GM15510 (cell line): ENCODE results near the gene PIGQ.

Experiments
- POLR2A ChIP-seq: IDR thresholded peaks from 3 replicates; pipeline ENCODE4 v1.6.1; 2011; ENCODE audit warnings: borderline replicate concordance; ENCODE audit not compliant: insufficient read length; ENCODE audit errors: extremely low read depth

Gene PIGQ

DNA sequence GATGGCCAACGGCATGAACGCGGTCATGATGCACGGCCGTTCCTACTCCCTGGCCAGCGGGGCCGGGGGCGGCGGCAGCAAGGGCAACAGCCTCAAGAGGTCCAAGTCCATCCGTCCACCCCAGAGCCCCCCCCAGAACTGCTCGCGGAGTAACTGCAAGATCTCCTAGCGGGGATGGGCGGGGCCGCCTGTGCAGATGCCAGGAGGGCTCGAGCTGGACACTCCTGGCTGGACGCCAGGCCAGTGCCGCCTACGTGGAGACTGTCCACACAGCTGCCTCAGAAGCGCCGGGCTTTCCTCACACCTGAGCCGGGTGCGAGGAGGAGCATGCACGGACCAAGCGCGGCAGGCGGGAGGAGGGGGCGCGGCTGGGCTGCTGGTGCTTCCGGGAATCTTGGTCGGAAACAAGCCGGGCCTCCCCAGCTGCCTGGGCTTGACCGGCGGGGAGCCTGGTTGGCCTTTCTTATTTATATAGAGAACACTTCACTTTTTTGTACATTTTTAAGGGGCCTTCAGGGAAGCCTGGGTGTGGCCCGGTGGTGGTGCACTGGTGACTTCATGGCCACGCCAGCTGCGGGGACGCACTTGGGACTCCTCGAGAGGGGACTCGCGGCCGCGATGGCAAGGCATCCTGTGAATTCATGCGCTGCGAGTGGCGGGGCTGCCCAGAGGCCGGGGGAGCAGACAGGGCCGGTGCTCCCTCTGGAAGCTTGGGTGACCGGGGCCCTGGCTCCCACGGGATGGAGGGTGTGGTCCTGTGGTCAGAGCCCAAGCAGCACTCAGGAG, 57.9 kb downstream of the PIGQ start:
- no peak for TF ChIP-seq POLR2A

DNA sequence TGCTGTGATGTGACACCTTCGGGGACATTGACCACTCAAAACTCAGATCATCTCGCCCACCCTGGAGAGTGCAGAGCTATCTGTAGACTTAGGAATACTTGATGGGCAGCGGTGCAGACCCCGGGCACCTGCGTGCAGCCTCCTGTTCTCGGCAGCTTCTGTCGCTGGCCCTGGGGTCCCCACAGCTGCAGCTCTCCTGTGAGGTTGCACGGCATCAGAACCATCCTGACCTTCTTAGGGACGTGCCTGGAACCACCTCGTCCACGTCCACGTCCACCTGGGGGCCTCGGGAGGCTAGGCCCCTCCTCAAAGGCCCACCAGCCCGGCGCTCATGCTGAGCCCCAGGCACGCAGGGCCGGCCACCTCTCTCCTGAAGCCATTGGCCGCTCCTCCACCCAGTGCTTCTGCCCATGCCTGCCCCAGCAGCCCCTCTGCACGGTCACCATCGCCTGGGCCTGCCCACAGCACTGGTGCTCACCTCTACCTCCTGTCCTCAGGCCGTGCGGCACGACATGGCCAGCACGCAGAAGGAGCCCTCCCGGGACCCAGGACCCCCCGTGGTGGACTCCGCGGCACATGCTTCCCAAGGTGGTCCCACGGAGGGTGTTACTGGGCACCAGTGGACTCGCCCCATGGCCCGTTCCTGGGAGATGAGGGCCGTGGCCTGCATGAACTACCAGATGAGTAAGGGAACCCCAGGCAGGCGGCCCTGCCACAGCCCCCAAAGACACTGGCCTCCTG, 58.7 kb downstream of the PIGQ start:
- no peak for TF ChIP-seq POLR2A

DNA sequence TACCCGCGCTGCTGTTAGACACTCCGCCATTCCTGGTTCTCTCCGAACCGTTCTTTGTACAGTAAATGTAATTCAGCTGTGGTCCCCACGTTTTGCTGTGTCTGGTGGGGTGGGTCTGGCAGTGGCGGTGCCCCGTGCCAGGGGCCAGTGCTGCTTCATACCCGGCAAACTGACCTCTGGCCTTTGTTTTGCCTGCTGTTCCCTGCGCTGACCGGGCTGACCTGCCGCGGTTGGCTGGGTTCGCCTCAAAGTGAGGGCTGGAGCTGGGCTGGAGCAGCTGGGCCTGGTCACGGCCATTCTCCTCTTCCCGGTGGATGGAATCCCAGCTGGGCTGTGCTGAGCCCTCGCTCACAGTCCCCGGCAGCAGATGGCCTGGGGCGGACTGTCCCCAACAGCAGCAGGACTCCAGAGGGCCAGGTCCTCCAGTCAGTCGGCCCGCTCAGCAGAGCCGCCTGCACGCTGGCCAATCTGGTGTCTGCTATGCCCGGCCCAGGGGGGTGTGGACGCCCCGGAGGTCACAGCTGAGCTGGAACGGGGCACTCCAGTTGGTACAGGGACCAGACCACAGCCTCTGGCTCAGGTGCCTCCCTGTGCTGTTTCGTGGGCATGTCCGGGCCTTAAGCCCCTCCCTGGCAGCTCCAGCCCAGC, 59.5 kb downstream of the PIGQ start:
- no peak for TF ChIP-seq POLR2A

DNA sequence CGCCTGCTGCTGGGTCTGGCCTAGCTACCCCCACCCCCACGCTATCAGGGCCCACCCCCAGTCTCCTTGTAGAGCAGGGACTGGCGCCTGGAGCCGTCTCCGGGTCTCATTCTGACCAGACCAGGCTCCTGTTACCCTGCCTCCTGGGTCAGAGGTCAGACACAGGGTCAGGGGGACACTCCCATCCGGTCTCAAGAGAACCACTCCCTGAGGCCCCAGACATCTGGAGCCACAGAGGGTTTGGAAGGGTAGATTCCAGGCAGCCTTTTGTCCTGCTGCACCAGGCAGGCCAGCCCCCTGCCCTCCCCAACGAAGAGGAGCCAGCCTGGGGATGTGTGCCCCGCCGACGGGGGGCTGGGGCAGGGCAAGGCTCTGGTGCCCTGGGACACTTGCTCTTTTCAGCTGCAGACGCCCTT, 60.1 kb downstream of the PIGQ start:
- TF ChIP-seq POLR2A: no peak

DNA sequence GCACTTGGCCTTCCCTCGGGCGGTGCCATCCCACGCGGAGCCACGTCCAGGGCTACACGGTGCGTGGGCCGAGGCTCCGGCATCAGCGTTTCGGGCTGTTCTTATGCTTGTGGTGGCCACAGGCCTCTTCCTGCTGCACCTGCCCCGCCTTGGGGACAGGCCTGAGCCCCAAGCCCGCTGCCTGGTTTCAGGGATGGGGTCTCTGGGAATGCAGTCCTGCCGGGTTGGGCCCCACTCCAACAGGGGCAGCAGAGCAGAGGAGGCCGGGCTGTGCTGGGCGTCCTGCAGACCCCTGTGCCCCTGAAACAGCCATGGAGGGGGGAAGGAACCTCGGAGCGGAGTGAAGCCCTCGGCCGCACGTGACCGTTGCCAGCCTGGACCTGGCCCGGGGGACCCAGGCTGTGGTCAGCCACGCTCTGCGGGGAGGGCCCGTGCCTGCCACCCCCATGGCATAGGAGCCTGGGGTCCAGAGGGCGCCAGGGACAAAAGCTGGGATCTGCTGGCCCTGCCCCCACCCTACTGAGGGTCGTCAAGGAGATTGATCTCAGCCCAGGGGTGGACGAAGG, 60.6 kb downstream of the PIGQ start:
- no peak for TF ChIP-seq POLR2A

DNA sequence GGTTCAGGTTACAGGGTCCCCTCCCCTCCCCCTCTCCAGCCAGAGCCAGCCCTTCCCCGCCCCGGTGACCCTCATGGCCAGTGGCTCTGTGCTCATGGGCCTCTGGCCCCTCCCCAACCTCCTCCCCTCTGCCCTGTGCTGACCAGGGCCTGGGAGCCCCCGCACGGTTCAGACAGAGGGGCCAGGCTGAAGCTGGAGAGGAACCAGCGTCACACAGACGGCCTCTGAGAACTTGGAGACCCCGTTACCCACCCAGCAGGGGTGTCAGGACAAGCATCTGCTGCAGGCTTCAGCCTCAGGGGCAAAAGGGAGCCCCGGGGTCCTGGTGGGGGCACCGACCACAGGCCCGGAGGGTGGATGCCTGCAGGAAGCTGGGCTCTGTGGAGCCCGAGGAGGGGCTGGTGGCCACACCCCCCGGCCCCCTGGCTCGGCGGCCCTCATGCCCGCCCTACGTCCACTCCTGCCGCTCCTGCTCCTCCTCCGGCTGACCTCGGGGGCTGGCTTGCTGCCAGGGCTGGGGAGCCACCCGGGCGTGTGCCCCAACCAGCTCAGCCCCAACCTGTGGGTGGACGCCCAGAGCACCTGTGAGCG, 61.1 kb downstream of the PIGQ start, which contains the start of gene WFIKKN1:
Gene WFIKKN1, plus strand, starts transcription at position 171 of the 591 bp plus-strand sequence. Its CDS starts 269 bp downstream, at position 440.
- TF ChIP-seq POLR2A: no peak

DNA sequence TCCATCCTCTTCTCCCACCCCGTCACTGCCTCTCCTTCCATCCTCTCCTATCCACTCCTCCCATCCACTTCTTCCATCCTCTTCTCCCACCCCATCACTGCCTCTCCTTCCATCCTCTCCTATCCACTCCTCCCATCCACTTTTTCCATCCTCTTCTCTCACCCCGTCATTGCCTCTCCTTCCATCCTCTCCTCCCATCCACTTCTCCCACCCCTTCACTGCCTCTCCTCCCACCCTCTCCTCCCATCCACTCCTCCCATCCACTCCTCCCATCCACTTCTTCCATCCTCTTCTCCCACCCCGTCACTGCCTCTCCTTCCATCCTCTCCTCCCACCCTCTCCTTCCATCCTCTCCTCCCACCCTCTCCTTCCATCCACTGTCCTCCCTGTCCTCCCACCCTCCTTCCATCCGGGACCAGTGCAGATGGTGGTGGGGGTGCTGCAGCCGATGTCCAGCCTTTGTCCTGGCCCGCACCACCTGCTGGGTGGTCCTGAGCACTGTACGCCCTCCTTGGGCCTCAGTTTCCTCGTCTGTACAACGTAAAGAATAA, 62.1 kb downstream of the PIGQ start:
- TF ChIP-seq POLR2A: no peak

DNA sequence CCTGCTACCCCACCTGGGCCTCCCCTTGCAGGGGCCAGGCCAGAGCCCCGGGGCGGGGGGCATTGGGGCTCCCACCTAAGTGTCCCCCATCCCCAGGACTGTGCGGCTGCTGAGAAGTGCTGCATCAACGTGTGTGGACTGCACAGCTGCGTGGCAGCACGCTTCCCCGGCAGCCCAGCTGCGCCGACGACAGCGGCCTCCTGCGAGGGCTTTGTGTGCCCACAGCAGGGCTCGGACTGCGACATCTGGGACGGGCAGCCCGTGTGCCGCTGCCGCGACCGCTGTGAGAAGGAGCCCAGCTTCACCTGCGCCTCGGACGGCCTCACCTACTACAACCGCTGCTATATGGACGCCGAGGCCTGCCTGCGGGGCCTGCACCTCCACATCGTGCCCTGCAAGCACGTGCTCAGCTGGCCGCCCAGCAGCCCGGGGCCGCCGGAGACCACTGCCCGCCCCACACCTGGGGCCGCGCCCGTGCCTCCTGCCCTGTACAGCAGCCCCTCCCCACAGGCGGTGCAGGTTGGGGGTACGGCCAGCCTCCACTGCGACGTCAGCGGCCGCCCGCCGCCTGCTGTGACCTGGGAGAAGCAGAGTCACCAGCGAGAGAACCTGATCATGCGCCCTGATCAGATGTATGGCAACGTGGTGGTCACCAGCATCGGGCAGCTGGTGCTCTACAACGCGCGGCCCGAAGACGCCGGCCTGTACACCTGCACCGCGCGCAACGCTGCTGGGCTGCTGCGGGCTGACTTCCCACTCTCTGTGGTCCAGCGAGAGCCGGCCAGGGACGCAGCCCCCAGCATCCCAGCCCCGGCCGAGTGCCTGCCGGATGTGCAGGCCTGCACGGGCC, 62.9 kb downstream of the PIGQ start:
- TF ChIP-seq POLR2A: no peak

DNA sequence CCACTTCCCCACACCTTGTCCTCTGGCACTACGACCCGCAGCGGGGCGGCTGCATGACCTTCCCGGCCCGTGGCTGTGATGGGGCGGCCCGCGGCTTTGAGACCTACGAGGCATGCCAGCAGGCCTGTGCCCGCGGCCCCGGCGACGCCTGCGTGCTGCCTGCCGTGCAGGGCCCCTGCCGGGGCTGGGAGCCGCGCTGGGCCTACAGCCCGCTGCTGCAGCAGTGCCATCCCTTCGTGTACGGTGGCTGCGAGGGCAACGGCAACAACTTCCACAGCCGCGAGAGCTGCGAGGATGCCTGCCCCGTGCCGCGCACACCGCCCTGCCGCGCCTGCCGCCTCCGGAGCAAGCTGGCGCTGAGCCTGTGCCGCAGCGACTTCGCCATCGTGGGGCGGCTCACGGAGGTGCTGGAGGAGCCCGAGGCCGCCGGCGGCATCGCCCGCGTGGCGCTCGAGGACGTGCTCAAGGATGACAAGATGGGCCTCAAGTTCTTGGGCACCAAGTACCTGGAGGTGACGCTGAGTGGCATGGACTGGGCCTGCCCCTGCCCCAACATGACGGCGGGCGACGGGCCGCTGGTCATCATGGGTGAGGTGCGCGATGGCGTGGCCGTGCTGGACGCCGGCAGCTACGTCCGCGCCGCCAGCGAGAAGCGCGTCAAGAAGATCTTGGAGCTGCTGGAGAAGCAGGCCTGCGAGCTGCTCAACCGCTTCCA, 63.7 kb downstream of the PIGQ start:
- TF ChIP-seq POLR2A: no peak
